Heart left ventricle (tissue), 16 donors: ENCODE measurements around the gene POU5F1. TPM values are rescaled to one million over a fixed set of nuclear protein-coding genes. Genes with fewer than 3 reads are reported as not detected.

Experiments
- ATAC-seq, 4 donors: fragments of 200-7000 bp; cut with Tn5 transposase; one replicate each; pipeline ENCODE4 v1.9.1; 2020 to 2022; ENCODE audit warnings: moderate library complexity in 4 of 4, mild to moderate bottlenecking in 3 of 4, moderate number of reproducible peaks in 1 of 4
- DNase-seq, 5 donors: peaks; one replicate each; pipeline ENCODE4 v3.0.0-alpha.2; 2020
- H3K27ac ChIP-seq, 12 donors: fragments of 200-600 bp; sonication (generic) in 4 of 12; one replicate each; pipeline versions ENCODE4 v1.5.0 to v1.8.0; 2016 to 2022; ENCODE audit warnings: mild to moderate bottlenecking in 2 of 12
- H3K27me3 ChIP-seq, 9 donors: fragments of 200-600 bp; sonication (generic) in 2 of 9; one replicate each; pipeline versions ENCODE4 v1.5.1 to v1.8.0; 2016 to 2022; ENCODE audit warnings: mild to moderate bottlenecking in 3 of 9
- H3K36me3 ChIP-seq, 9 donors: fragments of 200-600 bp; sonication (generic) in 2 of 9; one replicate each; pipeline versions ENCODE4 v1.5.0 to v1.8.0; 2018 to 2022; ENCODE audit warnings: mild to moderate bottlenecking in 2 of 9
- H3K4me1 ChIP-seq, 12 donors: fragments of 200-600 bp; sonication (generic) in 4 of 12; one replicate each; pipeline versions ENCODE4 v1.5.0 to v1.8.0; 2016 to 2022; ENCODE audit warnings: mild to moderate bottlenecking in 3 of 12
- H3K4me3 ChIP-seq, 12 donors: fragments of 200-600 bp; sonication (generic) in 4 of 12; one replicate each; pipeline versions ENCODE4 v1.5.0 to v1.8.0; 2017 to 2022; ENCODE audit warnings: mild to moderate bottlenecking in 9 of 12, moderate library complexity in 4 of 12
- H3K9me3 ChIP-seq, 12 donors: fragments of 200-600 bp; sonication (generic) in 4 of 12; one replicate each; pipeline versions ENCODE4 v1.5.0 to v1.8.0; 2016 to 2022; ENCODE audit warnings: mild to moderate bottlenecking in 1 of 12
- CTCF ChIP-seq, 12 donors: fragments of 200-600 bp; sonication (generic) in 4 of 12; IDR thresholded peaks; one replicate each; pipeline versions ENCODE4 v1.5.0 to v1.8.0; 2018 to 2022; ENCODE audit warnings: antibody characterized with exemption in 12 of 12, mild to moderate bottlenecking in 5 of 12
- POLR2A ChIP-seq, 2 donors: fragments of 450-650 bp; IDR thresholded peaks; one replicate each; pipeline ENCODE4 v1.6.1; 2017; ENCODE audit warnings: antibody characterized with exemption in 2 of 2, mild to moderate bottlenecking in 2 of 2, moderate library complexity in 2 of 2
- WGBS, 4 donors: extraction: QIAGEN DNeasy Blood & Tissue Kit in 2 of 4; methylation state at CpG; one replicate each; pipeline versions ENCODE4 v1.1.5 to v1.1.7; 2013 to 2018; 5-methylcytosine and 5-hydroxymethylcytosine counted together
- intact Hi-C, 10 donors: fragments of 100-400 bp; cut with DNase I; formaldehyde crosslinking; loops; one replicate each; pipeline versions ENCODE4 v1.11.1 to v1.14.2; 2022
- polyA plus RNA-seq, 2 donors: library from polyadenylated mRNA; stranded (reverse); fragments of 200-250 nt; gene quantifications; one replicate each; pipeline ENCODE4 v1.2.3, GENCODE V29; 2013
- total RNA-seq, 9 donors: library from RNA; depleted of rRNA in 2 of 9; stranded (reverse); fragments of >200 nt in 2 of 9; fragmentation: NEBNext Ultra II Directional in 3 of 9; extraction: Animal tissue kit (Norgen Biotek cat#: 25700) in 3 of 9; gene quantifications; one replicate each; pipeline versions ENCODE4 v1.1.0 to v1.2.4, GENCODE V29; 2016 to 2023
- donor health status: ischemic (EF 13 %, LVEDD 7.1; RV severe dilation, severe dysfunction).
- donor health status: healthy with polysubstance abuse.
- donor health status: DM: no; HTN: yes; CAD: no.
- donor health status: DM: no; HTN: no; CAD: no.
- donor health status: ischemic (EF 25% LVEDD 6.9; RV normal size, moderate dysfunction).
- donor health status: ischemic (EF 25% LVEDD 5.7; RV mildly dilated, moderate dysfunction).
- donor health status: healthy.
- donor health status: DM: yes; HTN: yes; CAD: no.
- donor health status: ischemic (EF 35%, LVEDD 5.7; RV mildly dilated, moderate dysfunction).
- donor health status: nonischemic (EF 11% LVEDD 7.7; RV severe dilation, severe dysfunction).
- donor health status: DM: yes; HTN: yes; CAD: no.
- donor health status: PGD.
- donor health status: ischemic (EF 29% LVEDD 5.4; RV normal size, mild dysfunction).
- donor health status: nonischemic (EF 23%, LVEDD 6.1; RV moderate dilation, normal function).

POU5F1 gene
- total and polyA plus RNA-seq, 11 donors, result 0.16 to 1.3 (median 0.52) TPM; not detected in 1

DNA sequence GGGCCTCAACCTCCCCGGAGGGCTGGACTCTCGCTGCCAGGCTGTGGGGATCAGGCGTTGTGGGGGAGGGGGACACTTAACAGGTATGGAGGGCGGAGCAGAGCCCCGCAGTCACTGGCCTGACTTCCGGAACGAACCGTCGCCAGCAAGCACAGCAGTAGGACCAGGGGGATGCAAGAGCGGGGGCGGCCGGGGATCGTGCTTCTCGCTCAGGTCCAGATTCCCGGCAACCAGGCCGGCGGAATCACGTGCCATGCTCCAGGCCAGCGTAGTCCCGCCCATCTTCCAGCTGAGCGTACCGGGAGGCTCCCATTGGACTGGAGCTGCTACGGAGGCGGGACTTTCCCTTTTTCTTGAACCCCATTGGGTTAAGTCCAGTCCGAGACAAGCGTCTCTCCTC is 10.0 kb upstream of the POU5F1 start:
- intact Hi-C loops, result no loop called here
- Histone ChIP-seq H3K4me3 (peak overlapping the region in 11 of 12 donors; percentile 8 to 68 (median 49)), H3K27me3 (no peaks in the 10 kb centered on the region), H3K4me1 (peaks cover 0 to 50% (median 1%) of the 10 kb centered on the region in 12 donors), H3K9me3 (no peaks in the 10 kb centered on the region), H3K36me3 (peaks cover 0 to 4% (median 0%) of the 10 kb centered on the region in 9 donors), H3K27ac (peak overlapping the region in 6 of 12 donors; percentile 23 to 64 (median 32))
- ATAC-seq (peak; percentile 93 to 98 (median 98)), DNase-seq (peak; percentile 81 to 90 (median 87))
- TF ChIP-seq POLR2A (IDR thresholded peaks at IDR 0.05) (no peak), CTCF (IDR thresholded peaks at IDR 0.05) (no peak)
- 54 to 91% (median 62%) methylated on average over 26 of the region's 26 CpGs for WGBS, 4 donors

DNA sequence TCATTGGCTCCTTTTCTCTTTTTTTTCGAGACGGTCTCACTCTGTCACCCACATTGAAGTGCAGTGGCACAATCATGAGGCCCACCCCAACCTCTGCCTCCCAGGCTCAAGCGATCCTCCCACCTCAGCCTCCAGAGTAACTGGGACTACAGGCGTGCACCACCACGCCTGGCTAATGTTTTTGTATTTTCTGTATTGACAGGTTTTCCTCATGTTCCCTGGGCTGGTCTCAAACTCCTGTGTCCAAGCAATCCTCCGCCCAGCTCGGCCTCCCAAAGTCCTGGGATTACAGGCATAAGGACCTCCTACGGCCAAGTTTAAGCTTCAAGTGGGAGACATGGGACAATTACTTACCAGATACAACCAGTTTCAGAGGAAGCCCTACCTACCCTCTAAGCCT is 9.4 kb upstream of the POU5F1 start:
- WGBS, 4 donors, result 95 to 98% (median 97%) methylated on average over 8 of the region's 8 CpGs
- H3K36me3 ChIP-seq, result peaks cover 0 to 4% (median 0%) of the 10 kb centered on the region in 9 donors
- H3K9me3 ChIP-seq, result no peaks in the 10 kb centered on the region
- H3K4me1 ChIP-seq, result peaks cover 0 to 51% (median 0%) of the 10 kb centered on the region in 12 donors
- peak overlapping the region in 11 of 12 donors; percentile 8 to 68 (median 49) for H3K4me3 ChIP-seq
- no peaks in the 10 kb centered on the region for H3K27me3 ChIP-seq
- peak overlapping the region in 4 of 12 donors; percentile 23 to 64 (median 32) for H3K27ac ChIP-seq
- no peak for DNase-seq
- ATAC-seq, result no peak
- TF ChIP-seq POLR2A (IDR thresholded peaks at IDR 0.05), result no peak
- TF ChIP-seq CTCF (IDR thresholded peaks at IDR 0.05), result no peak
- intact Hi-C loops, result loop anchor here in 1 of 10 donors (5.0 kb wide), 1 partner anchor 43 kb away; the partner anchor contains the start of gene PSORS1C2

- H3K36me3 ChIP-seq, result peaks cover 0 to 4% (median 0%) of the 10 kb centered on the region in 9 donors
- TF ChIP-seq POLR2A (IDR thresholded peaks at IDR 0.05), result no peak
- TF ChIP-seq CTCF (IDR thresholded peaks at IDR 0.05), result no peak
- 62 to 78% (median 72%) methylated on average over 4 of the region's 4 CpGs for WGBS, 4 donors
- H3K4me1 ChIP-seq, result peaks cover 0 to 42% (median 0%) of the 10 kb centered on the region in 12 donors
- no peak overlapping the region for H3K4me3 ChIP-seq
- ATAC-seq (no peak), DNase-seq (no peak)
- H3K9me3 ChIP-seq, result no peaks in the 10 kb centered on the region
- H3K27ac ChIP-seq, result no peak overlapping the region
- intact Hi-C loops, result loop anchor here in 1 of 10 donors (5.0 kb wide), 1 partner anchor 42 kb away; the partner anchor contains the start of gene PSORS1C2
- no peaks in the 10 kb centered on the region for H3K27me3 ChIP-seq
Observed at GRCh38 chr6:31179042-31179386, 8.5 kb upstream of the POU5F1 start.

GRCh38 chr6:31178143-31179041 is 7.9 kb upstream of the POU5F1 start:
- Histone ChIP-seq H3K27me3 (no peaks in the 10 kb centered on the region), H3K9me3 (no peaks in the 10 kb centered on the region), H3K4me3 (no peak overlapping the region), H3K27ac (no peak overlapping the region), H3K4me1 (peaks cover 0 to 43% (median 2%) of the 10 kb centered on the region in 12 donors), H3K36me3 (peaks cover 0 to 4% (median 0%) of the 10 kb centered on the region in 9 donors)
- DNase-seq (no peak), ATAC-seq (no peak)
- intact Hi-C loops, result loop anchor here in 1 of 10 donors (5.0 kb wide), 1 partner anchor 41 kb away; the partner anchor contains the start of gene PSORS1C2
- WGBS, 4 donors, result 63 to 80% (median 72%) methylated on average over 8 of the region's 8 CpGs
- TF ChIP-seq CTCF (IDR thresholded peaks at IDR 0.05), result no peak
- no peak for TF ChIP-seq POLR2A (IDR thresholded peaks at IDR 0.05)
